Type B pancreatic cell (in vitro differentiated cells): ENCODE data around the gene FXYD7. TPM values are rescaled to one million over a fixed set of nuclear protein-coding genes. Genes with fewer than 3 reads are reported as not detected.
"Not testable (repeated sequence)": the region's sequence is repeated elsewhere in the genome, so short reads cannot be mapped to it uniquely, and the experiment has no call there.

Experiments
- DNase-seq: peaks from one replicate; pipeline ENCODE4 v3.0.0; 2021; ENCODE audit warnings: mixed read lengths; ENCODE audit not compliant: unreplicated experiment; ENCODE audit errors: extremely low spot score
- H3K27ac Mint-ChIP-seq: 2 replicates; pipeline ENCODE4 v1.8.0; 2021; ENCODE audit warnings: mild to moderate bottlenecking, mixed read lengths
- H3K27me3 Mint-ChIP-seq: 2 replicates; pipeline ENCODE4 v1.8.0; 2021; ENCODE audit warnings: mixed read lengths
- H3K36me3 Mint-ChIP-seq: 2 replicates; pipeline ENCODE4 v1.8.0; 2021; ENCODE audit warnings: mixed read lengths
- H3K4me1 Mint-ChIP-seq: one replicate; pipeline ENCODE4 v1.8.0; 2021; ENCODE audit warnings: mixed read lengths; ENCODE audit not compliant: unreplicated experiment
- H3K4me3 Mint-ChIP-seq: 2 replicates; pipeline ENCODE4 v1.8.0; 2021; ENCODE audit warnings: mild to moderate bottlenecking, mixed read lengths
- H3K9me3 Mint-ChIP-seq: 2 replicates; pipeline ENCODE4 v1.8.0; 2021; ENCODE audit warnings: mixed read lengths
- total RNA-seq: library from RNA; stranded (reverse); gene quantifications from 2 replicates; pipeline ENCODE4 v1.2.1, GENCODE V29; 2021; ENCODE audit warnings: low replicate concordance
- TF ChIP-seq, protein P1 (sequence below): fragments of 200-600 bp; sonication (generic); conservative IDR thresholded peaks from 2 replicates; pipeline ENCODE4 v1.5.0; 2021; ENCODE audit warnings: antibody characterized with exemption, mild to moderate bottlenecking

Gene FXYD7
- total RNA-seq, 1 donor from 2014 or later: 1.5 TPM

DNA sequence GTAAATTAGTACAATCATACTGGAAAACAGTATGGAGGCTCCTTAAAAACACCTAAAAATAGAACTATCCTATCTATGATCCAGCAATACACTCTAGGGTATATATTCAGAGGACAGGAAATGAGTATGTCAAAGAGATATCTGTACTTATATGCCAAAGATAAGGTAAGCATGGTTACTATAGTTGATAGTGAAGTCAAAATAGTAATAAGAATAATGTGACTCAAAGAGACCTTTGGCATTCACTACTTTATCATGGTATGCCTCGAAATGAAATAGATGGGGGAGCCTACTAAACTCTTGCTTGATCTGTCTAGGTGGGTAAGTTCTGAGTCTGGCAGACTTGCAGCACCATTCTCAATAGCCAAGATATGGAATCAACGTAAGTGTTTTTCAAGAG is 41.8 kb downstream of the FXYD7 start:
- DNase-seq: no peak
- TF ChIP-seq, protein P1, sequence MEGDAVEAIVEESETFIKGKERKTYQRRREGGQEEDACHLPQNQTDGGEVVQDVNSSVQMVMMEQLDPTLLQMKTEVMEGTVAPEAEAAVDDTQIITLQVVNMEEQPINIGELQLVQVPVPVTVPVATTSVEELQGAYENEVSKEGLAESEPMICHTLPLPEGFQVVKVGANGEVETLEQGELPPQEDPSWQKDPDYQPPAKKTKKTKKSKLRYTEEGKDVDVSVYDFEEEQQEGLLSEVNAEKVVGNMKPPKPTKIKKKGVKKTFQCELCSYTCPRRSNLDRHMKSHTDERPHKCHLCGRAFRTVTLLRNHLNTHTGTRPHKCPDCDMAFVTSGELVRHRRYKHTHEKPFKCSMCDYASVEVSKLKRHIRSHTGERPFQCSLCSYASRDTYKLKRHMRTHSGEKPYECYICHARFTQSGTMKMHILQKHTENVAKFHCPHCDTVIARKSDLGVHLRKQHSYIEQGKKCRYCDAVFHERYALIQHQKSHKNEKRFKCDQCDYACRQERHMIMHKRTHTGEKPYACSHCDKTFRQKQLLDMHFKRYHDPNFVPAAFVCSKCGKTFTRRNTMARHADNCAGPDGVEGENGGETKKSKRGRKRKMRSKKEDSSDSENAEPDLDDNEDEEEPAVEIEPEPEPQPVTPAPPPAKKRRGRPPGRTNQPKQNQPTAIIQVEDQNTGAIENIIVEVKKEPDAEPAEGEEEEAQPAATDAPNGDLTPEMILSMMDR: no peak
- Mint-ChIP-seq H3K27ac (no peak overlapping the region), H3K36me3 (no peaks in the 10 kb centered on the region), H3K4me1 (no peaks in the 10 kb centered on the region), H3K9me3 (peaks cover 5% of the 10 kb centered on the region), H3K4me3 (no peak overlapping the region), H3K27me3 (no peaks in the 10 kb centered on the region)

DNA sequence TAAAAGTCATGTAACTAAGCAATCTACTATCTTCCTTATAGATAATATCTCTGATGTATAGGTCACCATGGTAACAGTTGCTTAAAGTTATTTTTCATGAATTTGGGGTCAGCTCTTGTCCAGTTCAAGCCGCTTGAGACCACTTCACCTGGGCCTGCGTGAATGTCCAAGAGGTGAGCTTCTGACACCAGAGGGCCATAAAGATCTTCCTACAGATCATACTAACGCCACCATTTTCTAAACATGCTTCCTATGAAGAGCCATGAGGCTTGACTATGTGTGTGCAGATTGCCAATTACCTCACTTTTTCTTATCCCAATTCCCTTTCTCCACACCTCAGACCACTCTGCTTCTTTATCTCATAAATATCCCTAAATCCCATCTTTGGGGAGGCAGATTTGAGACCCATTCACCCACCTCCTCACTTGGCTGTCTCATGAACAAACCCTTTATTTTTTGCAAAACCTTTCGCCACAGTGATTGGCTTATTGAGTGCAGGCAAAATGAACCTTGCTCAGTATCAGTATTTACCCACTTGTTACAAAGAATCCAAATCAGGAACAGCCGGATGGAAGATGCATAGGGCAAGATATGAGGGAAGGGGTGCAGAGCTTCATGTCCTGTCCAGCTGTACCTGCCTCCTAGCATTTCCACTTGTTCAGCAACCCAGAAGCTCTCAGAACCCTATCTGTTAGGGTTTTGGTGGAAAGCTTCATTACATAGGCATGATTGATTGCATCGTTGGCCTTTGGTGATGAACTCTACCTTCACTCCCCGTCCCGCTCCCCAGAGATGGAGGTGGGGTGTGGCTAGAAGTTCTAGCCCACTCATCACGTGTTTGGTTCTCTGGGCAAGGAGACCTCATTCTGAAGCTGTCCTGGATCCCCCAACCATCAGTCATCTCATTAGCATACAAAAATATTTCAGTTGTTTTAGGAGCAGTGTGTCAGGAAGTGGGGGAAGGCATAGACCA is 51.2 kb downstream of the FXYD7 start:
- no peak for DNase-seq
- H3K9me3 Mint-ChIP-seq: no peaks in the 10 kb centered on the region
- no peaks in the 10 kb centered on the region for H3K4me1 Mint-ChIP-seq
- TF ChIP-seq, protein P1: no peak
- H3K27ac Mint-ChIP-seq: no peak overlapping the region
- no peaks in the 10 kb centered on the region for H3K36me3 Mint-ChIP-seq
- H3K27me3 Mint-ChIP-seq: peaks cover 25% of the 10 kb centered on the region
- no peak overlapping the region for H3K4me3 Mint-ChIP-seq

DNA sequence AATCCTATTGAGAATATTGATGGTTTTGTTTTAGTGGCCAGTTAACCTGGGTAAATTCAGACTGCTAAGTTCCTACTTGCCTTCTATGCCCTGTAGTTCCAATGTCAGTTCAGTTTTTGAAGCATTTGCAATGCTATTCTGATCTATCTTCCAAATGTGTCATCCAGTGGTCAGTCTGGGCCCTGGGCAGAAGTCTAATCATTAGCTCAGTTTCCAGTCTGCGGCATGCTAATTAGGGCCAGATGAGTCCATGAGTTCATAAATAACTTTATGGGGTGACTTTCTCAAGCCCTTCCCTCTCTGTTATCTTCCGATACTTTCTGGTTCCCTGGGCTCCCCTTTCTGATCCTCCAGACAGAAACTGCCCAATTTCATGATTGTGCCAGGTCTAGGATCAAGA is 52.8 kb downstream of the FXYD7 start:
- TF ChIP-seq, protein P1: no peak
- Mint-ChIP-seq H3K4me3 (no peak overlapping the region), H3K4me1 (no peaks in the 10 kb centered on the region), H3K27me3 (peaks cover 27% of the 10 kb centered on the region), H3K36me3 (no peaks in the 10 kb centered on the region), H3K9me3 (no peaks in the 10 kb centered on the region), H3K27ac (no peak overlapping the region)
- DNase-seq: no peak

DNA sequence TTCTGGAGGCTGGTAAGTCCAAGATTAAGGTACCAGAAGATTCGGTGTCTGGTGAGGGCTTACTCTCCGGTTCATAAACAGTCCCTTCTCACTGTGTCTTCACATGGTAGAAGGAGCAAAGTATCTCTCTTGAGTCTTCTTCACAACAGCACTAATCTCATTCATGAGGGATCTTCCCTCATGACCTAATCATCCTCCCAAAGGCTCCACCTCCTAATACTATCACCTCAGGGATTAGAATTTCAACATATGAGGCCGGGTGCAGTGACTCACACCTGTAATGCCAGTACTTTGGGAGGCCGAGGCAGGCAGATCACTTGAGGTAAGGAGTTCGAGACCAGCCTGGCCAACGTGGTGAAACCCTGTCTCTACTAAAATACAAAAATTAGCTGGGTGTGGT is 53.8 kb downstream of the FXYD7 start:
- not testable (repeated sequence) for H3K27ac Mint-ChIP-seq, H3K4me3 Mint-ChIP-seq, H3K4me1 Mint-ChIP-seq, H3K36me3 Mint-ChIP-seq, DNase-seq, H3K9me3 Mint-ChIP-seq
- peaks cover 21% of the 10 kb centered on the region for H3K27me3 Mint-ChIP-seq

DNA sequence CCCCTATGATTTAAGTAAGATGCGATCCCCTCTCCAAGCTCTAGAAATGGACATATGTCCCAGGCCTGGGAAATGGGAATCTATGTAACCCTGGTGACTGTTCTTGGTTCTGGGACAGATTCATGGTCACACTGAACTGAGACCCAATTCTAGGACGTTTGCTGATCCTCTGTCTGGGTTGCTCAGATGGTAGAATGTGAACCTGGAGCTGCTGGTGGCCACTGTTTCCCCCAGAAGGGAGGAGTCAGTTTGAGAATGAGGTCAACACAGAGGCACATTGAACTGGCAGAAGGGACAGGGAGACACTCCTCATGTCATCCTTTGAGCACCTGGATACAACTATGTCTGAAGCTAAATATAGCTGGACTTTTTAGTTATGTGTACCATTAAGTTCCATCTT is 56.4 kb downstream of the FXYD7 start:
- DNase-seq: no peak
- TF ChIP-seq, protein P1: no peak
- Mint-ChIP-seq H3K36me3 (no peaks in the 10 kb centered on the region), H3K27ac (no peak overlapping the region), H3K9me3 (no peaks in the 10 kb centered on the region), H3K27me3 (peaks cover 21% of the 10 kb centered on the region), H3K4me1 (no peaks in the 10 kb centered on the region), H3K4me3 (no peak overlapping the region)
